Astrocyte (in vitro differentiated cells and primary cell): ENCODE results near the gene ENOX2.

Source experiments
- EZH2 ChIP-seq: IDR thresholded peaks from 2 replicates; pipeline ENCODE4 v1.6.1; 2012; ENCODE audit warnings: mild to moderate bottlenecking, low read length, inconsistent platforms; ENCODE audit not compliant: insufficient read depth
- TF ChIP-seq, protein P1 (sequence below): IDR thresholded peaks from 2 replicates; pipeline ENCODE4 v1.5.1; 2011; ENCODE audit warnings: low read depth, mild to moderate bottlenecking, inconsistent platforms, low read length, moderate library complexity; ENCODE audit not compliant: insufficient read depth

GRCh38 chrX:130885996-130886395 is 17.0 kb downstream of the ENOX2 start:
- TF ChIP-seq, protein P1, sequence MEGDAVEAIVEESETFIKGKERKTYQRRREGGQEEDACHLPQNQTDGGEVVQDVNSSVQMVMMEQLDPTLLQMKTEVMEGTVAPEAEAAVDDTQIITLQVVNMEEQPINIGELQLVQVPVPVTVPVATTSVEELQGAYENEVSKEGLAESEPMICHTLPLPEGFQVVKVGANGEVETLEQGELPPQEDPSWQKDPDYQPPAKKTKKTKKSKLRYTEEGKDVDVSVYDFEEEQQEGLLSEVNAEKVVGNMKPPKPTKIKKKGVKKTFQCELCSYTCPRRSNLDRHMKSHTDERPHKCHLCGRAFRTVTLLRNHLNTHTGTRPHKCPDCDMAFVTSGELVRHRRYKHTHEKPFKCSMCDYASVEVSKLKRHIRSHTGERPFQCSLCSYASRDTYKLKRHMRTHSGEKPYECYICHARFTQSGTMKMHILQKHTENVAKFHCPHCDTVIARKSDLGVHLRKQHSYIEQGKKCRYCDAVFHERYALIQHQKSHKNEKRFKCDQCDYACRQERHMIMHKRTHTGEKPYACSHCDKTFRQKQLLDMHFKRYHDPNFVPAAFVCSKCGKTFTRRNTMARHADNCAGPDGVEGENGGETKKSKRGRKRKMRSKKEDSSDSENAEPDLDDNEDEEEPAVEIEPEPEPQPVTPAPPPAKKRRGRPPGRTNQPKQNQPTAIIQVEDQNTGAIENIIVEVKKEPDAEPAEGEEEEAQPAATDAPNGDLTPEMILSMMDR: no peak
- no peak for TF ChIP-seq EZH2
